ENCODE measurements around the gene ADAMTSL2.

Gene ADAMTSL2

GRCh38 chr9:133608889-133609288 lies 74.4 kb downstream of the ADAMTSL2 start:
- no peak for DNase-seq

- DNase-seq: no peak
These were observed 75.0 kb downstream of the ADAMTSL2 start, which contains the start of gene FAM163B for GRCh38 chr9:133609311-133610098. TSS of gene FAM163B (minus strand) at chr9:133609389. CDS start at chr9:133580223, 29,166 bp downstream.

DNA sequence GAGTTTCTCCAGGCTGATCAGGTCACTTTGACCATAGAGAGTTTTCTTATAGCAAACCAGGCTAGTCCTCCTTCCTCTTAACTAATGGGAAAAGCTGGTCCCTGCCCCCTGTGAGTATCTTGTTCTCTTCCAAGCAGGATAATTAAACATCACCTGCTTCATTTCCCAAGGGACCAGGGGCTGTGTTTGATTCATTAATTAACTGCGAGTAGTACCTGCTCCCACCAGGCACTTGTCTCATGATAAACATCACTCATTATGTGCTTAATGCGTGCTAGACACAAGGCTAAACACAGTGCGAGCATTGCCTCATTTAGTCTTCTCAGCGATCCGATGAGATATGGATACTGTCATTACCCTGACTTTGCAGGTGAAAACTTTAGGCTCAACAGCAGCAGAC lies 76.3 kb downstream of the ADAMTSL2 start:
- DNase-seq: no peak

DNA sequence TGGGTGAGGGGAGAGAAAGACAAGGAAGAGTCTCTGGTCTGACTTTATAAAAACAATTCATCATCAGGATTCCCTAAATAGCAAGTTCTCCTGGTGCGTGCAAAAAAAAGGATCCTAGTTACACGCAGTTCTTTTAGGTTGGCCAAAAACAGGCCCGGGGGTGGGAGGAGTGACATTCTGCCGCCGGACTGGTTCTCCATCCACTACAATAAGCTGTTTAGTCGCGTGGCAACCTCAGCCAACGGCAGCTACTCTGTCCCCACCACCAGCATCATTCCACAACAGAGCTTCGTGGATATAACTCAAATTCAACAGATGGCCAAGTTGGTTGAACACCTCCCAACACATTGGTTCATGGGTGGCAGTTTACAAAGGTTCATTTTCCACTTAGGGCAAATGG lies 77.5 kb downstream of the ADAMTSL2 start:
- no peak for DNase-seq

DNA sequence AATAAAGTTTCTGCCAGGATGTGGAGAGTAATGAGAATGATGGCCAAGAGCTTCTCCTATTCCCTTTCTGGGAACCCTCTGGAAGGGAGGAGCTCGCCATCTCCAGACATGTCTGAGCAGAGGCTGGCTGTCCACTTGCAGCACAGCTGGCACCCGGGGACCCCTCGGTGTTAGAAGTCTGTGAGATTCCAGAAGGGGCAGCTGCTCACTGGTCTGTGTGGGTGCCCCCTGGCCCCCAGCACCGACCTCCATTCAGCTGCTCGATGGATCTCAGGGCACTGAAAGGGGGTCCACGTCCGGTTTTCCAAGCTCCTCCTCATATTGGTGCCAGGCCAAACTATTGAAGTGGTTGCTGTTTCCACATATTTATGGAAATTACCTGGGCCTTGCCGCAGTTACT lies 78.3 kb downstream of the ADAMTSL2 start:
- no peak for DNase-seq

GRCh38 chr9:133613432-133613831 lies 78.9 kb downstream of the ADAMTSL2 start:
- DNase-seq: no peak

GRCh38 chr9:133614056-133614455 lies 79.6 kb downstream of the ADAMTSL2 start:
- DNase-seq: no peak

GRCh38 chr9:133614678-133615077 lies 80.2 kb downstream of the ADAMTSL2 start:
- DNase-seq: no peak

DNA sequence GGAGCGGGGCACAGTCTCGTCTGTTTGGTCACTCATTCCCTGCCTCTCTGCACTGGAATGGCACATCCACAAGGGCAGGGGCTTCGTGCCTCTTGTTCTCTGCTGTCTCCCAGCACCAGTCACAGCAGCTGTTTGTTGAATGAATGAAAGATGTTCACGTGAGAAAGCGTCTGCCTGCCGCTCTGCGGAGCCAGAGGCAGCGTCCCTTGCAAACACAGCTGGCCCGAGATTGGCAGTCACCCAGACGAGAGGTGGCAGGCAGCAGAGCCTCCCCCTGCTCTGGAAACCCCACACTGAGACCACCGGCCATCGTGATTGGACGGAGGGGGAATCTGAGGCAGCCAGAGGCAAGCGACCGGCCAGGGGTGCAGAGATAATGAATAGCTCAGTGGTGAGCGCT lies 80.7 kb downstream of the ADAMTSL2 start:
- DNase-seq: peak; percentile 65

GRCh38 chr9:133615606-133616188 lies 81.2 kb downstream of the ADAMTSL2 start:
- DNase-seq: peak; percentile 65

DNA sequence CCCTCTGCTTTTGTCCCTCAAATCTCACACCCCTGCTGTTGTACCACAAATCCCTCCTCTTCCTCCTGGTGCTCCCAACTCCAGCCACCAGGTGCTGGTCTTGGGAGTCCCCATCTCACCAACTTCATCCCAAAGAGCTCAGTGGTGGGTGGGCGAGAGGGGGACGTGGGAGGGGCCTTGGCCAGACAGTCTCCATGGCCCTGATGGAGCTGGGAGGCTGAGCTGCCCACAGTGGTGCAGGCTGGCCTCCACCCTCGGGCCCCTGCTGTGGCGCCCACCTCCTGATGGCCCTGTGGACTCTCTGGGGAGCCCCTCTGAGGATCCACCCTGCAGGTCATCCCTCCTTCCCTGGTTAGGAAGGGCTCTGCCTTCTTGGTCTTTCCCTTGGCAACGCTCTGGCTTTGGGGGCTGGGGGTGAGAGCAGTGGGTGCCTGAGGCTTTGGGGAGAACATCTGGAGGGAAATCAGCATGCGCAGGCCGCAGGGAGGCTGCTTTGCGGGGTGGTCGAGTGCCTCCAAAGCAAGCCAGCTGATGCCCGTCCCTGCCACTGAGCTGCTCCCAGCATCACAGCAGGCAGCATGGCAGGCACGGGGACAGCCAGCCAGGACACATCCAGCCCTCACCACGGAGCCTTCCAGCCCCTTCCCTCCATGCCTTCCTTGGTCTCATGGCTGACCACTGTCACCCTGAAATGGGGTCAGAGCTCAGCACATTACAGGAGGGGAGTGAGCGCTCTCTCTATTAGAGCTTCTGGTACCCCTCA lies 82.3 kb downstream of the ADAMTSL2 start:
- no peak for DNase-seq

DNA sequence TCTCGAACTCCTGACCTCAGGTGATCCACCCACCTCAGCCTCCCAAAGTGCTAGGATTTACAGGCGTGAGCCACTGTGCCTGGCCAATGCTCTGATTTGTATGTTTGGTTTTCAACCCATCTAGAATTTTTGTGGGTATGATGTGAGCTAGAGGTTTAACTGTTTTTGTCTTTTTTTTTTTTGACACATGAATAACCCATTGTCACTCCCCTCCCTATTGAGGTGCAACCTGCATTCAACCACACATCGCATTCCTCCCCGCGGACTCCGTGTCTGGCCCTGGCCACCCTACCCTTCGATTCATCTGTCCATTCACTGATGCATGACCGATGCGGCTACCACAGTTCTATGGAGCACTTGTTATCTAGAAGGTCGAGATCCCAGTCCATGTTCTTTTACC lies 84.2 kb downstream of the ADAMTSL2 start:
- DNase-seq: no peak

DNA sequence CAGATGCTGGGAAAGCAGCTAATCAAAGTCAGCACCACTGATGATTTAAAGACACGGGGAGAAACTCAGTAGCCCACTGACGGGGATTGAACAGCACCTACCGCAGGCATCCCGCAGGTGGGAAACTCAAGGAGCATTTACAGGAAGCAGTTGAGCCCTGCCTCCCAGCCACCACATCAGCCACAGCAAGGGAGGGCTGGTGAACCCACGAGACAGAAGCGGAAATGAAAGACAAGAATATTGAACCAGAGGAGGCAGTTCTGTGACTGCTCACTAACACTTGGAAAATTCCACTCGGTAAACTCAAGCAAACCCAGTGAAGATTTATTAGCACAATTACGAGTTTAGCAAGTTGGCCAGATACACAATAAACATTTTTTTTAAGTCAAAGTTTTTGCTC lies 85.3 kb downstream of the ADAMTSL2 start:
- no peak for DNase-seq

GRCh38 chr9:133621725-133622267 lies 87.3 kb downstream of the ADAMTSL2 start:
- DNase-seq: no peak

GRCh38 chr9:133622555-133622954 lies 88.1 kb downstream of the ADAMTSL2 start:
- DNase-seq: no peak
